Smooth muscle cell (in vitro differentiated cells): ENCODE results near the gene CBLN4. TPM values are rescaled to one million over a fixed set of nuclear protein-coding genes. Genes with fewer than 3 reads are reported as not detected.

Experiments
- DNase-seq: peaks from one replicate; lab custom pipeline; 2025; ENCODE audit not compliant: unreplicated experiment; lab: John Stamatoyannopoulos, UW
- H2AFZ ChIP-seq: fragments of 200-600 bp; sonication (generic); 2 replicates; pipeline ENCODE4 v1.6.0; 2016; ENCODE audit warnings: antibody characterized with exemption, low read depth, mild to moderate bottlenecking
- H3F3A ChIP-seq: fragments of 200-600 bp; sonication (generic); 2 replicates; pipeline ENCODE4 v1.6.0; 2017; ENCODE audit warnings: antibody characterized with exemption, low read depth
- H3K27ac ChIP-seq: fragments of 200-600 bp; sonication (generic); 2 replicates; pipeline ENCODE4 v1.5.1; 2016; ENCODE audit warnings: low read depth, mild to moderate bottlenecking
- H3K27me3 ChIP-seq: fragments of 200-600 bp; sonication (generic); 2 replicates; pipeline ENCODE4 v1.6.1; 2016; ENCODE audit warnings: low read depth, mild to moderate bottlenecking
- H3K36me3 ChIP-seq: fragments of 200-600 bp; sonication (generic); 2 replicates; pipeline ENCODE4 v1.5.1; 2016; ENCODE audit warnings: low read depth
- H3K4me1 ChIP-seq: fragments of 200-600 bp; sonication (generic); 2 replicates; pipeline ENCODE4 v1.5.1; 2016; ENCODE audit warnings: low read depth
- H3K4me2 ChIP-seq: fragments of 200-600 bp; sonication (generic); 2 replicates; pipeline ENCODE4 v1.6.0; 2016; ENCODE audit warnings: mild to moderate bottlenecking
- H3K4me3 ChIP-seq: fragments of 200-600 bp; sonication (generic); 2 replicates; pipeline ENCODE4 v1.5.1; 2016; ENCODE audit warnings: mild to moderate bottlenecking
- H3K79me2 ChIP-seq: fragments of 200-600 bp; sonication (generic); 2 replicates; pipeline ENCODE4 v1.6.0; 2016; ENCODE audit warnings: low read depth, mild to moderate bottlenecking
- H3K9ac ChIP-seq: fragments of 200-600 bp; sonication (generic); 2 replicates; pipeline ENCODE4 v1.6.0; 2016; ENCODE audit warnings: low read depth
- H3K9me3 ChIP-seq: fragments of 200-600 bp; sonication (generic); replicated peaks from 2 replicates; pipeline ENCODE4 v1.5.1; 2016; ENCODE audit warnings: low read depth
- H4K20me1 ChIP-seq: fragments of 200-600 bp; sonication (generic); 2 replicates; pipeline ENCODE4 v1.6.0; 2016; ENCODE audit warnings: low read depth
- WGBS: methylation state at CpG from one replicate; pipeline ENCODE4 v1.1.7; 2016; ENCODE audit warnings: low lambda C conversion rate; 5-methylcytosine and 5-hydroxymethylcytosine counted together
- polyA plus RNA-seq: library from polyadenylated mRNA; unstranded; fragments of >200 nt; fragmentation: Nextera tagmentation; extraction: Ambion mirVana; gene quantifications from 2 replicates; pipeline ENCODE4 v1.2.1, GENCODE V29; 2016
- total RNA-seq: library from RNA; depleted of rRNA; stranded (reverse); fragments of >200 nt; gene quantifications from 2 replicates; pipeline ENCODE4 v1.2.3, GENCODE V29; 2014
- TF ChIP-seq, protein P1 (sequence below): fragments of 200-600 bp; sonication (generic); IDR thresholded peaks from 2 replicates; pipeline ENCODE4 v1.5.1; 2017; ENCODE audit warnings: borderline replicate concordance, mild to moderate bottlenecking, antibody characterized with exemption; ENCODE audit not compliant: insufficient read depth, poor library complexity, severe bottlenecking

CBLN4 gene
- total and polyA plus RNA-seq, 2 experiments from 2014 or later = not detected

DNA sequence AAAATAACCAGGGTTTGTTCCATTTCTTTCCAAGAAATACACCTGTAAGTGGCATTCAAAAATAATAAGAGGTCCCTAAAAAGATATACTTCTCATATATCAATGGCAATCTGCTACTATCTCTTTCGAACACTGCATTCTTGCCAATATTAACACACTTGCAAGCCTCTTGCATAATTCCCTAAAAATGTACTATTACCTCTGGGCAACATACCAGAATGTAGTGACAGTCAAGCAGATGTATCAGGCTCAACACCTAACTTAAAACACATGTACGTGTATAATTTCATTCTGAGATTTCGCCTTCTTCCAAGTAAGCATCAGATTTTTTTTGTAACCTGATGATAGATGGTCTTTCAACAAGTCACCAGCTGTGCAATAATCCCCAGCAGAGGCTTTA lies 3.4 kb downstream of the CBLN4 start:
- no peak overlapping the region for H3K27ac ChIP-seq
- no peak overlapping the region for H2AFZ ChIP-seq
- TF ChIP-seq, protein P1, sequence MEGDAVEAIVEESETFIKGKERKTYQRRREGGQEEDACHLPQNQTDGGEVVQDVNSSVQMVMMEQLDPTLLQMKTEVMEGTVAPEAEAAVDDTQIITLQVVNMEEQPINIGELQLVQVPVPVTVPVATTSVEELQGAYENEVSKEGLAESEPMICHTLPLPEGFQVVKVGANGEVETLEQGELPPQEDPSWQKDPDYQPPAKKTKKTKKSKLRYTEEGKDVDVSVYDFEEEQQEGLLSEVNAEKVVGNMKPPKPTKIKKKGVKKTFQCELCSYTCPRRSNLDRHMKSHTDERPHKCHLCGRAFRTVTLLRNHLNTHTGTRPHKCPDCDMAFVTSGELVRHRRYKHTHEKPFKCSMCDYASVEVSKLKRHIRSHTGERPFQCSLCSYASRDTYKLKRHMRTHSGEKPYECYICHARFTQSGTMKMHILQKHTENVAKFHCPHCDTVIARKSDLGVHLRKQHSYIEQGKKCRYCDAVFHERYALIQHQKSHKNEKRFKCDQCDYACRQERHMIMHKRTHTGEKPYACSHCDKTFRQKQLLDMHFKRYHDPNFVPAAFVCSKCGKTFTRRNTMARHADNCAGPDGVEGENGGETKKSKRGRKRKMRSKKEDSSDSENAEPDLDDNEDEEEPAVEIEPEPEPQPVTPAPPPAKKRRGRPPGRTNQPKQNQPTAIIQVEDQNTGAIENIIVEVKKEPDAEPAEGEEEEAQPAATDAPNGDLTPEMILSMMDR = no peak
- peaks cover 31% of the 10 kb centered on the region for H3K27me3 ChIP-seq
- H3K4me3 ChIP-seq = no peak overlapping the region
- H3F3A ChIP-seq = no peaks in the 10 kb centered on the region
- 73% methylated on average over 3 of the region's 3 CpGs for whole genome bisulfite sequencing
- H3K9me3 ChIP-seq = no peaks in the 10 kb centered on the region
- H3K9ac ChIP-seq = no peak overlapping the region
- H4K20me1 ChIP-seq = no peaks in the 10 kb centered on the region
- DNase-seq = no peak
- no peaks in the 10 kb centered on the region for H3K79me2 ChIP-seq
- no peaks in the 10 kb centered on the region for H3K36me3 ChIP-seq
- no peak overlapping the region for H3K4me2 ChIP-seq
- no peaks in the 10 kb centered on the region for H3K4me1 ChIP-seq

DNA sequence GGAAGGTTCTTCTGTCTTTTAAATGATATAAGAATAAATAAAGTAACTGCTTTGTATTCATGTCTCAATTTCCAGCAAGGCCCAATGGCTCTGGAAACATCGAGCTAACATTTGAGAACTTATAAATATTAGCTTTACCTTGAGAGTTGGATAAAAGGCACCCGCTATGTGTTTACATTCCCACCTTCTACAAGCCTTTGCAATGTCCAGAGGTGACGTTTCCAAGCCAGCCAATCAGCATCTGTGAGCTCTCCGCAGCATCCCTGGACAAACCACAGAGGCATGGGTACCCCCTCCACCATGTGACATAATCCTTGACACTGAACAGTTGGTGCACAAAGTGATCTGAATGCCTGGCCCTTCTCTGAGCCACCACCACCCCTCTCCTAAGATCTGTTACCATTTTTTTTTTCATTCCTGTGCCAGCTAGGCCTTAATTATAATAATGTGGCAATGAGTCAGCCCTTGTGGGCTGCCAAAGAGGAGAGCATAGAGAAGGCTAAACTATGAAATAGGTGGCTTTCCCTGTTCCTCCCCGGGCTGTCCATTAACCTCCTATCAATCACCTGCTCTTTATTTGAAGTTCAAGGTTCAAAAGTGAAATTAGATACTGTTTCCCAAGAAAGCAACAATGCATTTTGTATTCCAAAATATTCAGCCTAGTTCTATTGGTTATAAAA lies 4.1 kb downstream of the CBLN4 start:
- peaks cover 29% of the 10 kb centered on the region for H3K27me3 ChIP-seq
- no peak overlapping the region for H2AFZ ChIP-seq
- H3K9me3 ChIP-seq = no peaks in the 10 kb centered on the region
- H3K27ac ChIP-seq = no peak overlapping the region
- TF ChIP-seq, protein P1 = no peak
- no peak overlapping the region for H3K4me2 ChIP-seq
- H3F3A ChIP-seq = no peaks in the 10 kb centered on the region
- H4K20me1 ChIP-seq = no peaks in the 10 kb centered on the region
- H3K9ac ChIP-seq = no peak overlapping the region
- no peak overlapping the region for H3K4me3 ChIP-seq
- no peaks in the 10 kb centered on the region for H3K79me2 ChIP-seq
- no peaks in the 10 kb centered on the region for H3K4me1 ChIP-seq
- no peak for DNase-seq
- no peaks in the 10 kb centered on the region for H3K36me3 ChIP-seq
- WGBS = 64% methylated on average over 5 of the region's 5 CpGs

DNA sequence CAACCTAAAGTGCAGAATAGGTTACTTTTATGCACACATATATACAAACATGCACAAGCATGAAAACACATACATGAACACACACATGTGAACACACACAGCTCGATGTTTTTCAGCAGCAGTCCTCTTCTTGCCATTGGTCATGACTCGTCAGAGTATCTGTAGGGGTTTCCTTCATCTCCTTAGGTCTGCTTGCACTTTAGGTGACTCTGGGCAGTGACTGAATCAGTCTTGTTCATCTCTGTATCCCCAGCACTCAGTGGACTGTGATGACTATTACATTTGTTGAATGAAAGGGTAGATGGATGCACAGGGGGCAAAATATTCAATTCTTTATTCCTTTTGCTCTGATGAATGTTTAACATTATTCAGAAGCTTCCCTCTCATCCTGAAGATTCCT lies 26.8 kb downstream of the CBLN4 start:
- Histone ChIP-seq H3K9ac (no peak overlapping the region), H3K4me1 (no peaks in the 10 kb centered on the region), H3K36me3 (no peaks in the 10 kb centered on the region), H3K27me3 (no peaks in the 10 kb centered on the region), H3K79me2 (no peaks in the 10 kb centered on the region), H3K4me3 (no peak overlapping the region), H3F3A (no peaks in the 10 kb centered on the region), H3K9me3 (peaks cover 6% of the 10 kb centered on the region), H2AFZ (no peak overlapping the region), H3K27ac (no peak overlapping the region), H3K4me2 (no peak overlapping the region), H4K20me1 (no peaks in the 10 kb centered on the region)
- DNase-seq = no peak
- TF ChIP-seq, protein P1 = no peak
- WGBS = 54% methylated on average over 2 of the region's 2 CpGs
